ENCODE measurements around the gene BLM.
"Not testable (repeated sequence)": the region's sequence is repeated elsewhere in the genome, so short reads cannot be mapped to it uniquely, and the experiment has no call there.

BLM gene

GRCh38 chr15:90839187-90840071 is 122.3 kb downstream of the BLM start:
- no peak for DNase-seq (ENCODE audit: low read depth)
- no peak for TF ChIP-seq CTCF (conservative IDR thresholded peaks at IDR 0.05; ENCODE audit: control insufficient read depth, insufficient read depth, low read depth, low read length)
- H3K4me3 ChIP-seq (ENCODE audit: control insufficient read depth, low read depth, low read length) = no peak overlapping the region

GRCh38 chr15:90840157-90840855 is 123.2 kb downstream of the BLM start:
- H3K4me3 ChIP-seq (ENCODE audit: control insufficient read depth, low read depth, low read length) = no peak overlapping the region
- no peak for DNase-seq (ENCODE audit: low read depth)
- TF ChIP-seq CTCF (conservative IDR thresholded peaks at IDR 0.05; ENCODE audit: control insufficient read depth, insufficient read depth, low read depth, low read length) = no peak

GRCh38 chr15:90840954-90841353 is 123.8 kb downstream of the BLM start:
- TF ChIP-seq CTCF (conservative IDR thresholded peaks at IDR 0.05; ENCODE audit: control insufficient read depth, insufficient read depth, low read depth, low read length) = no peak
- DNase-seq (ENCODE audit: low read depth) = no peak
- no peak overlapping the region for H3K4me3 ChIP-seq (ENCODE audit: control insufficient read depth, low read depth, low read length)

DNA sequence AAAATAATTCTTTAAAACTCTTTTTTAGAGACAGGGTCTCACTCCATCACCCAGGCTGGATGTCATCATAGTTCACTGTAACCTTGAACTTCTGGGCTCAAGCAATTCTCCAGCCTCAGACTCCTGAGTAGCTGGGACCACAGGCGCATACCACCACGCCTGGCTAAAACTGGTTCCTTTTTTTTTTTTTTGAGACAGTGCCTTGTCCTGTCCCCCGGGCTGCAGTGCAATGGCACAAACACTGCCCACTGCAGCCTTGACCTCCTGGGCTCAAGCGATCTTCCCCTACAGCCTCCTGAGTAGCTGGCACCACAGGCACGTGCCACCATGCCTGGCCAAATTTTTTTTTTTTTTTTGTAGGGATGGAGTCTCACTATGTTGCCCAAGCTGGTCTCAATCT is 127.5 kb downstream of the BLM start:
- DNase-seq (ENCODE audit: low read depth) = no peak
- H3K4me3 ChIP-seq (ENCODE audit: control insufficient read depth, low read depth, low read length) = no peak overlapping the region
- TF ChIP-seq CTCF (conservative IDR thresholded peaks at IDR 0.05; ENCODE audit: control insufficient read depth, insufficient read depth, low read depth, low read length) = no peak

GRCh38 chr15:90845201-90845949 is 128.2 kb downstream of the BLM start:
- no peak overlapping the region for H3K4me3 ChIP-seq (ENCODE audit: control insufficient read depth, low read depth, low read length)
- no peak for TF ChIP-seq CTCF (conservative IDR thresholded peaks at IDR 0.05; ENCODE audit: control insufficient read depth, insufficient read depth, low read depth, low read length)
- peak; percentile 93 for DNase-seq (ENCODE audit: low read depth)

GRCh38 chr15:90849424-90849823 is 132.3 kb downstream of the BLM start:
- H3K4me3 ChIP-seq (ENCODE audit: control insufficient read depth, low read depth, low read length); DNase-seq (ENCODE audit: low read depth): not testable (repeated sequence)

- DNase-seq (ENCODE audit: low read depth) = no peak
- TF ChIP-seq CTCF (conservative IDR thresholded peaks at IDR 0.05; ENCODE audit: control insufficient read depth, insufficient read depth, low read depth, low read length) = no peak
Observed at GRCh38 chr15:90851114-90851513, 134.0 kb downstream of the BLM start.

More at GRCh38 chr15:90851114-90851513, 134.0 kb downstream of the BLM start:
- H3K4me3 ChIP-seq (ENCODE audit: control insufficient read depth, low read depth, low read length) = no peak overlapping the region
